Hematopoietic multipotent progenitor cell treated with erythropoietin and hydrocortisone succinate and interleukin-3 and kit ligand, for 15 days (in vitro differentiated cells): Measurements from ENCODE around the gene TMCC3.
"Not testable (repeated sequence)": the region's sequence is repeated elsewhere in the genome, so short reads cannot be mapped to it uniquely, and the experiment has no call there.

Experiments used
- DNase-seq: peaks from one replicate; pipeline ENCODE4 v3.0.0-alpha.2; 2015; ENCODE audit warnings: low spot score

The TMCC3 gene

GRCh38 chr12:94599189-94599588 lies 51.2 kb downstream of the TMCC3 start:
- DNase-seq: no peak

- no peak for DNase-seq
Measured at GRCh38 chr12:94597268-94597667, 53.1 kb downstream of the TMCC3 start.

DNA sequence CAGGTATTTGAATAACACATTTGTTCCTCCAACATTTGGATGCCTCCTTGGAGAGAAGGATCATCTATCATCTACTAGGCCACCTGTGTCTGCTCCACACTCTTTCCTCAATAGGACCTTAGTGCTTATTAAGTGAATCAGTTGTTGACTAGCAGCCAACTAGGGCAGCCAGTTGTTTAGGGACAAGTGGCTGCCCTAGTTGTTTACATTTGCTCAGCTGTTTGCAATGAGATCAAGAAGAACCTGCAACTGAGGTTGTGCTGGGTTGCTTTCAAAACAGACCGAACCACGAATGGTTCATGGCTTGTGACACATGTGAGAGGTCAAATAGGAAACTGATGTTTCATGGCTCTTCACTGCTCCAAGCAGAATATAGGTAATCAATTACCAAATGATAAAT lies 53.8 kb downstream of the TMCC3 start:
- DNase-seq: no peak

- no peak for DNase-seq
Measured at GRCh38 chr12:94595152-94595551, 55.2 kb downstream of the TMCC3 start.

DNA sequence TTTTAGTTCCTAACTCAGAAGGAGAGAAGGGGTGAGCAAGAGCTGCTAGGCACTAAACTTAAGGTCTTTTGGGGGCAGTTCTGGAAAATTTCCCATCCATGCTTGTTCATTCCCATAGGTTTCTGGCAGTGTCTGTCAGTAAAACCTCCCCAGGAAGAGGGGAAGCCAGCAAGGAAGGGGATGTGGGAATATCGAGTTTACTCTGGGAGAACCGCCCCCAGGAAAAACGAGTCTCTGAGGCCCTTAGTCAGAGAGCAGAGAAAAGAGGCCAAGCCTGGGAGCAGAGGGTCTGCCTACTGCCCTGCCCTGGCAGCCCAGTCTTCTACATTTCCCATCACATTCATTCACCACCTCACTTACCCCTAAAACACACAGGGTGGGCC lies 55.9 kb downstream of the TMCC3 start:
- no peak for DNase-seq

DNA sequence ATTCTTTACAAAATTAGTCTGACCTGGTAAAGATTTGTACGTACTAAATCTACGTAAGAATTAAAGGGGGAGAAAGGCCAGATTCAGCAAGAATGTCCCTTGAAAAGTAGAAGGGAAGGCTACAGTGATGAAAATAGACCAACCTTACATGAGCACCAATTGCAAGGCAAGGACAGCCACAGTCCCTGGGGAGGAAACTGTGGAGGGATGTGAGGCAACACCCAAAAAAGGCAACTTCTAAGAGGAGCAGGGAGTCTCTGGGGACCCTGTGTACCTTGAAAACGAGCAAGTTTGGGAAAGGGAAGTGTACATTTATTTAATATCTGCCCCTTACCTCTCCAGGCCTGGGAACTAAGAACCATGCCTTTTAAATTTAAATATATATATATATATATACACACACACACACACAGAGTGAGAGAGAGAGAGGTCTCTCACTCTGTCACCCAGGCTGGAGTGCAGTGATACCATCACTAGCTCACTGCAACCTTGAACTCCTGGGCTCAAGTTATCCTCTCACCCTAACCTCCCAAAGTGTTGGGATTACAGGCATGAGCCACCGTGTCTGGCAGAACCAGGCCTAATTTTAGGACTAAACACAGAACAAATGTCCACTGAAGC lies 56.4 kb downstream of the TMCC3 start:
- no peak for DNase-seq

- DNase-seq: not testable (repeated sequence)
Measured at GRCh38 chr12:94592723-94593122, 57.6 kb downstream of the TMCC3 start.

GRCh38 chr12:94592080-94592479 lies 58.3 kb downstream of the TMCC3 start:
- no peak for DNase-seq

DNA sequence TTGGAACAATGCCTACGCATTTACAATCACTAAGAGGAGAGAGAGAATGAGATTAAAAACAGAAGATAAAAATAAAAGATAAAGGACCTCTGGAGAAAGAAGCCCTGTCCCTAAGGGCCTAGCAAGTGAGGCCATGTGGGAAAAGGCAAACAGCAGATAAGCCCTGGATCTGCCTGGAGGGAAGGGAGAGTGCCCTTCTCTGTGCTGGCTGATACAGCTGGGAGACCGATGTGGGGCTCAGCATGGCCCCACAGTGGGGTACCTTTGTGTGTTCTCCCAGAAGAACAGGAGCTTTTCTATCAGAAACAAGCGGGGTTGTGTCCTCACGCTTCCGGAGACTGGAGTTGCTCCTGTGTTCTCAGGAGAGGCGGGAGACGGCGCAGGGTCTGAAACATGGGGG lies 59.9 kb downstream of the TMCC3 start:
- DNase-seq: no peak

DNA sequence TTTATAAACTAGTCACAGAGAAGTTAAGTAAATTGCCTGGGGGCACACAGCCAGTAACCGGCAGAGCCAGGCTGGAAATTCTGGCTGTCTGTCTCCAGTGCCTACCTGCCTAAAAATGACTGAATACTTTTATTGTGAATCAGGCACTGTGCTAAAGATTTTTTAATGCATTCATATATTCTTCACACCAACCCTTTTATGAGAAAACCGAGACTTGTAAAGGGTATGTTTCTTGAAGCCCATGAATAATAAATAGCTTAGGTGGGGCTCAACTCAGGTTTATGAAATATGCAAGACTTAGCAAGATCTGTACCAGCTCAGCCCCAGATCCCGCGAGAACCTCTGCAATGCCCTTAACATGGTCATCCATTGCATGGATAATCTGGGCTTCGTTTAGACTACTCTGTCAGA lies 60.8 kb downstream of the TMCC3 start:
- no peak for DNase-seq

DNA sequence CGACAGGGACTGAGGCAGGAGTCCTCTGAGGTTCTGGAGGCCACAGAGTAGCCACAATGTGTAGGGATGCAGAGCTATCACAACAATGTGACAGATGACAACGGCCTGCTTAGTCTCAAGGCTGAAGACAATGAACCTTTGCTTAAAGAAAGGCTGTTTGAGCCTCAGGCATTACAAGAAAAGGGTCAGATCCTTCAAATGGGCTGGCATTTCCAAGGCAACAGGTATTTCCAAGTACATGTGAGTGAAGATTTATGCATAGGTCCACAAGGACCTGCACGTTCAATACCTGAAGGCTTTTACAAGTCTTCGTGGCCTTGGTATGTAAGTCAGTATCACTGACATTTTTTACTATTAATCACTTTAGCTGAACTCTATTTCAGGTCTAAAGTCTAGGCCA lies 62.0 kb downstream of the TMCC3 start:
- no peak for DNase-seq

GRCh38 chr12:94587266-94588241 lies 62.8 kb downstream of the TMCC3 start:
- DNase-seq: no peak

- DNase-seq: no peak
Measured at GRCh38 chr12:94586589-94587259, 63.6 kb downstream of the TMCC3 start.

DNA sequence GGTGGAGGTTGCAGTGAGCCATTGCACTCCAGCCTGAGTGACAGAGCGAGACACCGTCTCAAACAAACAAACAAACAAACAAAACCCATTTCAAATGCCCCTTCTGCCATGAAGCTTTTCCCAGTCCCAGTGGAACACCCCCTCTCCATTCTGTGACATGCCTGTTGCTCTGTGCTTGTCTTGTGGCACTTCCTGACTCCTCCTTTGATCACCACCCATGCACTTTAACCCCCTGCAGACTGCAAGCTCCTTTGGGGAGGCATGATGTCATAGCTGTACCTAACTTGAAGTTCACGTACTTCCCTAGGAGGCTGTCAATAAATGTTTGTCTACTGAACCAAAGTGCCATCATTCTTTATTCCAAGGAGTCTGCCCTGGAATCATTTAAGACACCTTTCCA lies 64.7 kb downstream of the TMCC3 start:
- no peak for DNase-seq

GRCh38 chr12:94584377-94584776 lies 66.0 kb downstream of the TMCC3 start:
- no peak for DNase-seq

GRCh38 chr12:94582591-94582990 lies 67.8 kb downstream of the TMCC3 start:
- no peak for DNase-seq

DNA sequence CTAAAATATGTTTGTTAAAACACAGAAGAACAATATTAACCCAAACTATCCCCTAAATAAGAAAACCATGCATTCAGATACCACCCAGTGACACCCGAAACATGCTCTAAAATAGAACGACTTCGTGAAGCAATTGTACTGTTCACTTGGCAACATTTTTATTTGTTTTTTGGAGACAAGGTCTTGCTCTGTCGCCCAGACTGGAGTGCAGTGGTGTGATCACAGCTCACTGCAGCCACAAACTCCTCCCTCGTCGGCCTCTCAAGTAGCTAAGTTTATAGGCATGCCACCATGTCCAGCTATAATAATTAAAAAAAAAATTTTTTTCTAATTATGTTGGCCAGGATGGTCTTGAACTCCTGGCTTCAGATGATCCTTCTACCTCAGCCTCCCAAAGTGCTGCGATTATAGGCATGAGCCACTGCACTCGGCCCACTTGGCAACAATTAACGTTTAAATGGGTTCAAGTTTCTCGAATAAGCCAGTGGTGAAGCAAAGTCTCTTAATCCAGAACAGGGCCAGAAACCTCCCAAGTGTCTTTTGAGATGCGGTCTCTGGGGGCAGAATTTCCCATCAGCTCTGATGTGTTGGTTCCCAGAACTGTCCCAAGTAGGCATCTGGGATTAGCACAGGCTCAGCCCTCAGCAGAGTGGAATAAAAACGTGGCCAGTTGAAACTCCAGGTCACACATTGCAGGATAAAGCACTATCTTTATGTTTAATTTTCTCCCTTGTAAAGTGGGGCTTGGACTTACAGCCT lies 74.5 kb downstream of the TMCC3 start:
- no peak for DNase-seq

DNA sequence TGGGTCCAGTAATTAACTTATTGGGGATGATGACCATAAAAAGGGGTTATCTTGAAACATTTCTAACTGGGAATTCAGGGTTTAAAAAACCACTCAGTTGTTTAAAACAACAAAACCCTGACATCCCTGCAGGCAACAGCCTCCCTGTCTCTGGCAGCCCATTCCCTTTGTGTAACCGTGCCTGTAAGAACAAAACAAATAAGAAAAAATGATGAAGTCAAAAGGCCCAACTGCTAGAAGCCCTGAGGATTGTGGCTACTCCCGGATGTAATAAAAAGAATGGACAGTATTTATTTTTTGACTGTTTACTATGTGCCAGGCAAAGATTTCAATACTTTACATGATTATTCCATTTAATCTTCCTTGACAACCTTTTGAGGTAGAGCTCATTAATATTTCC lies 75.3 kb downstream of the TMCC3 start:
- DNase-seq: no peak

DNA sequence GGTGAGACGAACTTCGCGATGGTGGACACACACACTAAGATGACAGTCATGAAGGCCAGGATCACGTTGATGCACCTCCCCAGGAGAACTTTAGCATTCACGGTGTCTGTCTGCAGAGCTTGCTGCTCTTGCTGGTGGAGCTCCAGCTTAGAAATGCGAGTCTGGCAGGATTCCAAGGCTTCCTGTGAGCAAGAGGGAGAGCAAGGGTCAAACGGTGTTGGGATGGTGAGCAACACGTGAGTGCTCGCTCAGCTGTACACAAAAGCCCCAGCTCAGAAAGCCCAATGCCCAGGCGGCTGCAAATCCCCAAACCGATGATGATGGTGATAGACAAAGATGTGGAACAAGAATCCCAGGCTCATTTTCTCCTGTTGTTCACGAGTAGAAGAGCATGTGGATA lies 78.8 kb downstream of the TMCC3 start:
- DNase-seq: no peak

DNA sequence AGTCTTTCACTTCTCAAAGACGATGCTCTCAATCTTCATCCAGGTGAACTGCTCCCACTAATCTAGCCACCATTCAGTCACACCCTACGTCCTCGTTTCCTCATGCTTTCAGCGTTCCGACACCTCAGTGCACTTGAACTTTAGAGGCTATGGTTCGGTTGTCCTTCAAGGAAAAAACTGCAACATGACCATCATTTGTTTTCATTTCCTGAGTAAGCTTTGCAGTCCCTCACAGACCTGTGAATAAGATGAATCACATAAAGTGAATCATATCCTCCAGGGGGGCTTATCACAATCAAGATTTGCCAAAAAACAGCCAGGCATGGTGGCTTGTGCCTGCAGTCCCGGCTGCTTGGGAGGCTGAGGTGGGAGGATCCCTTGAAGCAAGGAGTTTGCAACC lies 80.2 kb downstream of the TMCC3 start:
- DNase-seq: no peak

- no peak for DNase-seq
Measured at GRCh38 chr12:94567761-94568160, 82.6 kb downstream of the TMCC3 start.

DNA sequence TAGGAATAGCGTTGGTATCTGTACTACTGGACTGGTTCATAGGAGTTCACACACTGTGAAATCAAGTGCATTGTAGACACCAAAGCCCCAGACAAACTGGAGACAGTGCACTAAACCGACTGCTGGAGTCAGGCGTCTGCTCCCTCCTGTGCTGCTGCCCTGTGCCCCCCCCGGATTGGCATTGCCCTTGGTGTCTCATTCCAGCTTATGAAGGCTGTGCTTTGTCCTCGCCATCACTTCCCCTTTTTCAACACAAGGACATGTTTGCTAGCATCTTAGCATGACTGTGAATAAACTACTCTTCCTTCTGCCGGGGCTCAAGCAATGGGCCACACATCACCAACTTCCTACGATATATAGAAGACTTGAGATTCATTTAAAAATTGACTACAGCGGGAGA lies 84.0 kb downstream of the TMCC3 start:
- no peak for DNase-seq
